ENCODE results near the gene BCHE.

Gene BCHE

DNA sequence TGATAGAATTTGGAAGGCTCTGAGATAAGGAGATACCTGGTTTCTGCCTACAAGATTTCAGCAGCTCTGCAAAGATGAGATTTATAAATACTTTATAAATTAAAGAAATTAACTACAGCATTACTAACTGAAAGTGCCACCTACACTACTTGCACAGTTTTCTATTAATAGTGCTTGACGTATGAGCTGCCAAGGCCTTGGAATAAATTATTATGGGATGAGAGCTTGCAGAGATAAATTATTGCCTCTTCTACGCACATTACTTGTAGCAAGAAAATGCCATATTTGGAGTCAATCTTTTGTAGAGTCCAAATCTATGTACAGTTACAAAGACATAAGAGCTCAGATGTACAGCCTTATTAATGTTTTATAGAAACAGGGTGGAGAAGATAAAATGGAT is 89.1 kb downstream of the BCHE start:
- no peak for DNase-seq

DNA sequence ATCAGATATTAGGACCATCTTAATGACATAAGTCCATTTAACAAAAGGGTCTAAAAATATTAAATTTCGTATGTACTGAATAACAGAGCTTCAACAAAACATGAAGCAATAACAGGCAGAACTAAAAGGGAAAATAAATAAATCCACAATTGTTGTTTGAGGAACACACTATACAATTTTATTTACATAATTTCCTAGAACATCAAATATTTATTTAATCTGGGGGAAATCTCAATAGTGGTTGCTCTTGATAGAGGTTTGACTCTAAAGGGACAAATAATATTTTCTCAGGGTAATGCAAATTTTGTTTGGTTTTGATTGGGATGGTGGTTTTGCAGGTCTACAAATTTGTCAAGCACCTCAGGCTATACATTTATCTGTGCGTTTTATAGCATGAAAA is 90.3 kb downstream of the BCHE start:
- no peak for DNase-seq

DNA sequence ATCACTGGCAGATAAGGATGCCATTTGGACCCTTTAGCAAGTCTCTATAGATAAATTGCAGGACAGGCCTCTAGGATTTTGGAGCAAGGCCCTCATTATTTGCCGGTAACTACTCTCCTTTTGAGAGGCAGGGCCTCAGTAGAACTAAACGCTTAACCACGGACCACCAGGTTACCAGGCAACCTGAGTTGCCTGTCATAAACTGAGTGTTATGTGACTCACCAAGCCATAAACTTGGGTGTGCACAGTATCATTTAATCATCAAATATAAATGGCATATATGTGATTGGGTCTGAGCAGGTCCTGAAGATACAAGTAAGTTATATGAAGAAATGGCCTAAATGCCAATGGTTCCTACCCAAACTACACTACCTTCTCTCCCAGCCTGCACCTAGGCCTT is 93.2 kb downstream of the BCHE start:
- DNase-seq = no peak

DNA sequence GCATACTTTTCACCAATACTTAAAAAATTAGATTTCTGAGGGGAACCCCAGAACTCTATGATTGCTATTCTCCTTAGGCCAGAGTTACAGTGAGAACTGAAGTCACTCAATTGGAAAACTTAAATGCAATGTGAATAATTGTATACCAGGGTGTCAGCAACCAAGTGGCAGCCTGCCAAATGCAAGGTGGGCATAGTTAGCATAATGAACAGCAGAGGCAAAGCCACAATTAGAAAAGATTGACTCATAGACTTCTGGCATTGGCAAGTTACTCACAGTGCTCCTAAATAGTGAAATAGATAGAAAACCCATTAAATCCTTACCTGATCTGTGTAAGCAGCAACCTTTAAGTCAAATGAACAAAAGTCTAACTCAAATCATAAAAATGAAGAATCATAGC is 94.9 kb downstream of the BCHE start:
- no peak for DNase-seq

DNA sequence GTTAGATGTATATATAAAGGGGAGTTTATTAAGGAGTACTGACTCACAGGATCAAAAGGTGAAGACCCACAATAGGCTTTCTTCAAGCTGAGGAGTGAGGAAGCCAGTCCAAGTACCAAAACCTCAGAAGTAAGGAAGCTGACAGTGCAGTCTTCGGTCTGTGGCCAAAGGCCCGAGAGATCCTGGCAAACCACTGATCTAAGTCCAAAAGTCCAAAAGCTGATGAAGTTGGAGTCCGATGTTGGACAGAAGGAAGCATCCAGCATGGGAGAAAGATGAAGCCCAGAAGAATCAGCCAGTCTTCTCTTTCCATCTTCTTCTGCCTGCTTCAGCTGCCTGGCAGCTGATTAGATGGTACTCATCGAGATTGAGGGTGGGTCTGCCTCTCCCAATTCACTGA is 107.5 kb downstream of the BCHE start:
- no peak for DNase-seq

DNA sequence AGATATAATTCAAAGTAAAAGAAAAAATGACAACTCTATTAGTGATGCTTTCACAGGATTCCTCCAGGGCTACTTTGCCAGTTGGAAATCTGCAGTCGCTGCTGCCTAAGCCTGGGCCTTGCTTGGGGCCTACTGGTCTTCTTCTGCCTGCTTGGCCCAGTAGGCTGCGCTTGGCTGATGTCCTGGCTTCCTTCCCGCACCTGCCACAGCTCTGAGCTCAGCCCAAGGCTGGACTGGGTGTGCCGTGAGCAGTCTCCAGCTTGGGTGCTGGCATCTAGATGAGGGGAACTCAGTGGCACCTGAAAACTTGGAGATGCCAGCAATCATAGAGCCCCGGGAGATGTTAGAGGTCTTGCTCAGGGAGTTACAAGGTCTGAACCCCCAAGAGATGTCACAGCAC is 108.3 kb downstream of the BCHE start:
- no peak for DNase-seq

DNA sequence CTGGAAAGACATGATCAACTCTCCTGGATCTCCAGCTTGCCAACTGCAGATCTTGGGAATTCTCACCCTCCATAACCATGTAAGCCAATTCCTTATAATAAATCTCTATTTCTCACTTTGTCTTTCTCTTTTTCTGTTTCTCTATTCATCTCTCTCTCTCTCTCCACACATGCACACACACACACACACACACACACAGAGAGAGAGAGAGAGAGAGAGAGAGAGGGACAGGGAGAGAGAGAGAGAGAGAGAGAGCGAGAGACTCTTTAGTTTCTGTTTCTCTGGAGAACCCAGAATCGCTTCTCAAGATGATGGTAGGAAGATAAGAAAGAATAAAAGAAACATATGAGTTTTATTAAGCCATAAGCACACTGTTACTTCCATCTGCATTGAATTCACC is 111.9 kb downstream of the BCHE start:
- DNase-seq = no peak
